Testis (tissue), 2 donors: ENCODE measurements around the gene ZNF264.

Source experiments
- POLR2A ChIP-seq: fragments of 450-650 bp; IDR thresholded peaks from one replicate; pipeline ENCODE4 v1.6.1; 2017; ENCODE audit warnings: antibody characterized with exemption, mild to moderate bottlenecking, moderate library complexity
- TF ChIP-seq, protein P1 (sequence below), 3 experiments: fragments of 450-650 bp in 2 of 3; fragments of 200-600 bp in 1 of 3; sonication (generic) in 1 of 3; IDR thresholded peaks; one replicate each; pipeline ENCODE4 v1.5.1; 2016 to 2019; ENCODE audit warnings: antibody characterized with exemption in 3 of 3, mild to moderate bottlenecking in 2 of 3, moderate library complexity in 1 of 3

GRCh38 chr19:57239982-57240310 is 48.6 kb downstream of the ZNF264 start:
- TF ChIP-seq, protein P1, sequence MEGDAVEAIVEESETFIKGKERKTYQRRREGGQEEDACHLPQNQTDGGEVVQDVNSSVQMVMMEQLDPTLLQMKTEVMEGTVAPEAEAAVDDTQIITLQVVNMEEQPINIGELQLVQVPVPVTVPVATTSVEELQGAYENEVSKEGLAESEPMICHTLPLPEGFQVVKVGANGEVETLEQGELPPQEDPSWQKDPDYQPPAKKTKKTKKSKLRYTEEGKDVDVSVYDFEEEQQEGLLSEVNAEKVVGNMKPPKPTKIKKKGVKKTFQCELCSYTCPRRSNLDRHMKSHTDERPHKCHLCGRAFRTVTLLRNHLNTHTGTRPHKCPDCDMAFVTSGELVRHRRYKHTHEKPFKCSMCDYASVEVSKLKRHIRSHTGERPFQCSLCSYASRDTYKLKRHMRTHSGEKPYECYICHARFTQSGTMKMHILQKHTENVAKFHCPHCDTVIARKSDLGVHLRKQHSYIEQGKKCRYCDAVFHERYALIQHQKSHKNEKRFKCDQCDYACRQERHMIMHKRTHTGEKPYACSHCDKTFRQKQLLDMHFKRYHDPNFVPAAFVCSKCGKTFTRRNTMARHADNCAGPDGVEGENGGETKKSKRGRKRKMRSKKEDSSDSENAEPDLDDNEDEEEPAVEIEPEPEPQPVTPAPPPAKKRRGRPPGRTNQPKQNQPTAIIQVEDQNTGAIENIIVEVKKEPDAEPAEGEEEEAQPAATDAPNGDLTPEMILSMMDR (IDR thresholded peaks at IDR 0.05), result no peak
- TF ChIP-seq POLR2A, result no peak
